Mesendoderm (in vitro differentiated cells): ENCODE results near the gene CACFD1.

Source experiments
- DNase-seq: peaks from one replicate; pipeline ENCODE4 v3.0.0; 2013
- H2AK5ac ChIP-seq: 2 replicates; pipeline ENCODE4 v1.6.1; 2013; ENCODE audit warnings: low read length, inconsistent platforms
- H2BK120ac ChIP-seq: 2 replicates; pipeline ENCODE4 v1.6.1; 2013; ENCODE audit warnings: low read depth, mild to moderate bottlenecking, low read length, moderate library complexity, mixed read lengths
- H2BK15ac ChIP-seq: replicated peaks from 2 replicates; pipeline ENCODE4 v1.6.1; 2013; ENCODE audit warnings: low read depth, mild to moderate bottlenecking, moderate library complexity
- H2BK5ac ChIP-seq: 2 replicates; pipeline ENCODE4 v1.6.1; 2013; ENCODE audit warnings: low read length, inconsistent platforms
- H3K18ac ChIP-seq: 2 replicates; pipeline ENCODE4 v1.6.1; 2013; ENCODE audit warnings: mild to moderate bottlenecking, low read length, mixed read lengths
- H3K23ac ChIP-seq: one replicate; pipeline ENCODE4 v1.6.1; 2013; ENCODE audit warnings: low read length
- H3K27ac ChIP-seq: 2 replicates; pipeline ENCODE4 v1.5.1; 2013; ENCODE audit warnings: low read depth, mild to moderate bottlenecking, inconsistent platforms, low read length, moderate library complexity
- H3K27me3 ChIP-seq: 2 replicates; pipeline ENCODE4 v1.6.1; 2013; ENCODE audit warnings: low read length, control low read depth, mild to moderate bottlenecking, inconsistent platforms; ENCODE audit not compliant: insufficient read depth, poor library complexity
- H3K36me3 ChIP-seq: 2 replicates; pipeline ENCODE4 v1.6.1; 2013; ENCODE audit warnings: low read length, inconsistent platforms; ENCODE audit not compliant: control insufficient read depth, insufficient read depth
- H3K4ac ChIP-seq: one replicate; pipeline ENCODE4 v1.6.1; 2013; ENCODE audit warnings: low read depth, mild to moderate bottlenecking, low read length, moderate library complexity
- H3K4me1 ChIP-seq: 2 replicates; pipeline ENCODE4 v1.6.1; 2013; ENCODE audit warnings: low read depth, low read length, inconsistent platforms; ENCODE audit not compliant: control insufficient read depth
- H3K4me2 ChIP-seq: 2 replicates; pipeline ENCODE4 v1.6.1; 2013; ENCODE audit warnings: low read length
- H3K4me3 ChIP-seq: 2 replicates; pipeline ENCODE4 v1.5.1; 2013; ENCODE audit warnings: mild to moderate bottlenecking, low read length
- H3K56ac ChIP-seq: one replicate; pipeline ENCODE4 v1.6.1; 2013; ENCODE audit warnings: low read length
- H3K79me1 ChIP-seq: 2 replicates; pipeline ENCODE4 v1.6.1; 2013; ENCODE audit warnings: low read length, inconsistent platforms
- H3K79me2 ChIP-seq: 2 replicates; pipeline ENCODE4 v1.6.1; 2013; ENCODE audit warnings: mild to moderate bottlenecking, low read length; ENCODE audit not compliant: control insufficient read depth, insufficient read depth
- H3K9ac ChIP-seq: 2 replicates; pipeline ENCODE4 v1.6.1; 2013; ENCODE audit warnings: low read length, inconsistent platforms
- H4K5ac ChIP-seq: one replicate; pipeline ENCODE4 v1.6.1; 2013; ENCODE audit warnings: low read length
- H4K8ac ChIP-seq: one replicate; pipeline ENCODE4 v1.6.1; 2013; ENCODE audit warnings: low read depth, mild to moderate bottlenecking, control low read depth, low read length, moderate library complexity
- WGBS: extraction: QIAGEN DNeasy Blood & Tissue Kit; methylation state at CpG from one replicate; pipeline ENCODE4 v1.1.7; 2013; ENCODE audit warnings: low lambda C conversion rate, missing lambda C conversion rate; ENCODE audit not compliant: insufficient coverage; ENCODE audit errors: extremely low coverage; 5-methylcytosine and 5-hydroxymethylcytosine counted together

CACFD1 gene

GRCh38 chr9:133468374-133468773 is 8.6 kb downstream of the CACFD1 start:
- no peak overlapping the region for H2BK120ac ChIP-seq
- no peak overlapping the region for H2AK5ac ChIP-seq
- no peaks in the 10 kb centered on the region for H3K27me3 ChIP-seq
- no peak overlapping the region for H3K23ac ChIP-seq
- no peak overlapping the region for H4K5ac ChIP-seq
- H3K79me1 ChIP-seq = no peaks in the 10 kb centered on the region
- H2BK15ac ChIP-seq = no peak overlapping the region
- no peak overlapping the region for H3K18ac ChIP-seq
- H3K9ac ChIP-seq = no peak overlapping the region
- H3K4me1 ChIP-seq = no peaks in the 10 kb centered on the region
- H3K4me2 ChIP-seq = no peak overlapping the region
- WGBS = no CpG with 5 or more reads among the region's 11 CpGs
- no peaks in the 10 kb centered on the region for H3K36me3 ChIP-seq
- no peak overlapping the region for H3K4ac ChIP-seq
- H3K56ac ChIP-seq = no peak overlapping the region
- no peak for DNase-seq
- no peak overlapping the region for H4K8ac ChIP-seq
- no peak overlapping the region for H2BK5ac ChIP-seq
- H3K79me2 ChIP-seq = no peaks in the 10 kb centered on the region
- no peak overlapping the region for H3K27ac ChIP-seq
- no peak overlapping the region for H3K4me3 ChIP-seq

GRCh38 chr9:133468777-133469421 is 9.1 kb downstream of the CACFD1 start:
- H3K27ac ChIP-seq = no peak overlapping the region
- no peaks in the 10 kb centered on the region for H3K4me1 ChIP-seq
- DNase-seq = no peak
- H3K18ac ChIP-seq = no peak overlapping the region
- no peak overlapping the region for H3K4me3 ChIP-seq
- no peaks in the 10 kb centered on the region for H3K36me3 ChIP-seq
- no peaks in the 10 kb centered on the region for H3K79me2 ChIP-seq
- H3K56ac ChIP-seq = no peak overlapping the region
- no peak overlapping the region for H4K8ac ChIP-seq
- H3K23ac ChIP-seq = no peak overlapping the region
- H2BK5ac ChIP-seq = no peak overlapping the region
- WGBS = no CpG with 5 or more reads among the region's 6 CpGs
- H3K9ac ChIP-seq = no peak overlapping the region
- H4K5ac ChIP-seq = no peak overlapping the region
- H3K4ac ChIP-seq = no peak overlapping the region
- no peak overlapping the region for H2AK5ac ChIP-seq
- H3K79me1 ChIP-seq = no peaks in the 10 kb centered on the region
- no peak overlapping the region for H3K4me2 ChIP-seq
- no peak overlapping the region for H2BK120ac ChIP-seq
- H3K27me3 ChIP-seq = no peaks in the 10 kb centered on the region
- no peak overlapping the region for H2BK15ac ChIP-seq

GRCh38 chr9:133470427-133470924 is 10.7 kb downstream of the CACFD1 start:
- no peak overlapping the region for H3K4ac ChIP-seq
- H4K8ac ChIP-seq = no peak overlapping the region
- no peak overlapping the region for H2BK120ac ChIP-seq
- no peaks in the 10 kb centered on the region for H3K79me2 ChIP-seq
- H3K27me3 ChIP-seq = no peaks in the 10 kb centered on the region
- no peak overlapping the region for H3K27ac ChIP-seq
- H2AK5ac ChIP-seq = no peak overlapping the region
- no peak overlapping the region for H3K23ac ChIP-seq
- H4K5ac ChIP-seq = no peak overlapping the region
- H3K9ac ChIP-seq = no peak overlapping the region
- no peak overlapping the region for H3K4me3 ChIP-seq
- no peak for DNase-seq
- H2BK15ac ChIP-seq = no peak overlapping the region
- no peak overlapping the region for H3K18ac ChIP-seq
- H3K36me3 ChIP-seq = no peaks in the 10 kb centered on the region
- no peak overlapping the region for H2BK5ac ChIP-seq
- no peaks in the 10 kb centered on the region for H3K79me1 ChIP-seq
- H3K4me1 ChIP-seq = no peaks in the 10 kb centered on the region
- H3K4me2 ChIP-seq = no peak overlapping the region
- no CpG with 5 or more reads among the region's 16 CpGs for WGBS
- H3K56ac ChIP-seq = no peak overlapping the region

GRCh38 chr9:133470988-133471387 is 11.2 kb downstream of the CACFD1 start:
- Histone ChIP-seq H3K4me1 (no peaks in the 10 kb centered on the region), H2BK5ac (no peak overlapping the region), H4K5ac (no peak overlapping the region), H3K56ac (no peak overlapping the region), H2BK15ac (no peak overlapping the region), H3K4me2 (no peak overlapping the region), H3K9ac (no peak overlapping the region), H3K79me2 (no peaks in the 10 kb centered on the region), H3K79me1 (no peaks in the 10 kb centered on the region), H3K18ac (no peak overlapping the region), H3K27ac (no peak overlapping the region), H4K8ac (no peak overlapping the region), H2BK120ac (no peak overlapping the region), H3K4me3 (no peak overlapping the region), H3K36me3 (no peaks in the 10 kb centered on the region), H3K4ac (no peak overlapping the region), H3K23ac (no peak overlapping the region), H2AK5ac (no peak overlapping the region), H3K27me3 (no peaks in the 10 kb centered on the region)
- WGBS = no CpG with 5 or more reads among the region's 7 CpGs
- no peak for DNase-seq

GRCh38 chr9:133471551-133472276 is 11.9 kb downstream of the CACFD1 start:
- no peak overlapping the region for H2BK120ac ChIP-seq
- no CpG with 5 or more reads among the region's 27 CpGs for WGBS
- H4K5ac ChIP-seq = no peak overlapping the region
- no peak overlapping the region for H3K4ac ChIP-seq
- H3K9ac ChIP-seq = no peak overlapping the region
- no peak overlapping the region for H2AK5ac ChIP-seq
- no peak overlapping the region for H3K18ac ChIP-seq
- H3K27ac ChIP-seq = no peak overlapping the region
- no peak overlapping the region for H3K4me2 ChIP-seq
- no peak for DNase-seq
- no peaks in the 10 kb centered on the region for H3K79me1 ChIP-seq
- no peaks in the 10 kb centered on the region for H3K4me1 ChIP-seq
- H3K4me3 ChIP-seq = no peak overlapping the region
- peaks cover 1% of the 10 kb centered on the region for H3K36me3 ChIP-seq
- H2BK5ac ChIP-seq = no peak overlapping the region
- H2BK15ac ChIP-seq = no peak overlapping the region
- no peak overlapping the region for H3K23ac ChIP-seq
- no peak overlapping the region for H4K8ac ChIP-seq
- H3K79me2 ChIP-seq = no peaks in the 10 kb centered on the region
- H3K27me3 ChIP-seq = no peaks in the 10 kb centered on the region
- no peak overlapping the region for H3K56ac ChIP-seq
